K562 (cell line): ENCODE data around the gene FXYD3. TPM values are rescaled to one million over a fixed set of nuclear protein-coding genes. Genes with fewer than 3 reads are reported as not detected.

ENCODE experiments used
- AFF4 ChIP-seq: sonication (generic); formaldehyde crosslinking; IDR thresholded peaks from 2 replicates; pipeline ENCODE4 v1.8.0; 2023; ENCODE audit warnings: mild to moderate bottlenecking, missing genetic modification reagents
- BCL6 ChIP-seq: fragments of 250-450 bp; sonication (Bioruptor Pico); IDR thresholded peaks from 2 replicates; pipeline ENCODE4 v1.4.0; 2020
- CREB1 ChIP-seq, 2 experiments: sonication (generic) in 1 of 2; formaldehyde crosslinking in 1 of 2; IDR thresholded peaks; 2 replicates each; pipeline versions ENCODE4 v1.6.1 to v1.8.0; 2012 to 2022; ENCODE audit warnings: inconsistent platforms in 1 of 2, mild to moderate bottlenecking in 1 of 2, missing genetic modification reagents in 1 of 2, moderate library complexity in 1 of 2
- EGR1 ChIP-seq: fragments of 450-650 bp; conservative IDR thresholded peaks from 2 replicates; pipeline ENCODE4 v1.6.1; 2017; ENCODE audit warnings: mild to moderate bottlenecking
- EWSR1 ChIP-seq: fragments of 450-650 bp; IDR thresholded peaks from 2 replicates; pipeline ENCODE4 v1.6.1; 2018; ENCODE audit warnings: borderline replicate concordance, mild to moderate bottlenecking, low read depth, moderate library complexity; ENCODE audit not compliant: partially characterized antibody
- ILK ChIP-seq: fragments of 450-650 bp; IDR thresholded peaks from 2 replicates; pipeline ENCODE4 v1.6.1; 2016; ENCODE audit warnings: missing genetic modification characterization, low read depth, mild to moderate bottlenecking, missing compliant biosample characterization, moderate library complexity, borderline replicate concordance
- MEIS2 ChIP-seq: fragments of 450-650 bp; IDR thresholded peaks from 2 replicates; pipeline ENCODE4 v1.6.1; 2014; ENCODE audit warnings: mild to moderate bottlenecking; ENCODE audit not compliant: partially characterized antibody
- MLX ChIP-seq, 2 experiments: fragments of 450-650 bp in 1 of 2; sonication (generic) in 1 of 2; formaldehyde crosslinking; conservative IDR thresholded peaks; 2 replicates each; pipeline versions ENCODE4 v1.4.0 to v1.8.1; 2020 to 2022; ENCODE audit warnings: mild to moderate bottlenecking in 1 of 2, missing genetic modification reagents in 1 of 2
- NFE2L1 ChIP-seq: fragments of 450-650 bp; IDR thresholded peaks from 2 replicates; pipeline ENCODE4 v1.6.1; 2016; ENCODE audit warnings: missing genetic modification characterization, low read depth, mild to moderate bottlenecking, missing compliant biosample characterization, moderate library complexity, borderline replicate concordance
- PHF8 ChIP-seq: fragments of 200-600 bp; sonication (generic); IDR thresholded peaks from 2 replicates; pipeline ENCODE4 v1.6.1; 2012; ENCODE audit warnings: mixed run types, mild to moderate bottlenecking, inconsistent platforms, low read length, moderate library complexity, borderline replicate concordance
- PRDM10 ChIP-seq: fragments of 450-650 bp; IDR thresholded peaks from 2 replicates; pipeline ENCODE4 v1.6.1; 2018; ENCODE audit not compliant: partially characterized antibody
- RBFOX2 ChIP-seq: fragments of 200-400 bp; formaldehyde crosslinking; IDR thresholded peaks from 2 replicates; pipeline ENCODE4 v1.6.1; 2017; ENCODE audit warnings: low read depth, mild to moderate bottlenecking, low read length, moderate library complexity
- SIX5 ChIP-seq, 2 experiments: IDR thresholded peaks; 2 replicates each; pipeline ENCODE4 v1.6.1; 2011; ENCODE audit warnings: low read length in 2 of 2, borderline replicate concordance in 1 of 2, low read depth in 1 of 2, mild to moderate bottlenecking in 1 of 2, moderate library complexity in 1 of 2; ENCODE audit not compliant: insufficient read depth in 1 of 2
- TOE1 ChIP-seq, 2 experiments: fragments of 450-650 bp in 1 of 2; sonication (generic) in 1 of 2; formaldehyde crosslinking in 1 of 2; IDR thresholded peaks; 2 replicates each; pipeline versions ENCODE4 v1.7.1 to v1.8.0; 2016 to 2022; ENCODE audit warnings: borderline replicate concordance in 2 of 2, mild to moderate bottlenecking in 2 of 2, antibody characterized with exemption in 1 of 2, inconsistent platforms in 1 of 2, low read depth in 1 of 2, missing genetic modification reagents in 1 of 2, moderate library complexity in 1 of 2
- ZNF124 ChIP-seq: sonication (generic); formaldehyde crosslinking; IDR thresholded peaks from 2 replicates; pipeline ENCODE4 v1.8.1; 2022; ENCODE audit warnings: missing genetic modification reagents
- ZNF184 ChIP-seq: sonication (generic); formaldehyde crosslinking; IDR thresholded peaks from 2 replicates; pipeline ENCODE4 v1.5.0; 2020; ENCODE audit warnings: missing genetic modification reagents
- ZNF431 ChIP-seq: sonication (generic); formaldehyde crosslinking; IDR thresholded peaks from 2 replicates; pipeline ENCODE4 v1.8.0; 2022; ENCODE audit warnings: mild to moderate bottlenecking, missing genetic modification reagents
- ZNF444 ChIP-seq: fragments of 250-450 bp; sonication (Bioruptor Pico); IDR thresholded peaks from 2 replicates; pipeline ENCODE4 v1.4.0; 2020; ENCODE audit warnings: mild to moderate bottlenecking, moderate library complexity
- polyA plus RNA-seq, 8 experiments: library from polyadenylated mRNA; depleted of rRNA in 4 of 8; stranded (reverse) in 5 of 8; unstranded in 3 of 8; fragments of >200 nt; fragmentation: Nextera tagmentation in 2 of 8; fragmentation: Illumina TruSeq in 1 of 8; extraction: Ambion mirVana in 2 of 8; extraction: Trizol in 1 of 8; gene quantifications; 2 replicates each; pipeline versions ENCODE4 v1.2.1 to v1.2.3, GENCODE V29; 2011 to 2014; ENCODE audit warnings: inconsistent platforms in 1 of 8, missing spikeins in 1 of 8
- total RNA-seq, 7 experiments: library from RNA; depleted of rRNA in 6 of 7; stranded (reverse); fragments of >200 nt in 6 of 7; fragmentation: Illumina TruSeq in 2 of 7; extraction: Trizol in 2 of 7; gene quantifications; 2 replicates each; pipeline versions ENCODE4 v1.2.1 to v1.2.3, GENCODE V29; 2011 to 2021; ENCODE audit warnings: low replicate concordance in 1 of 7

FXYD3 gene
- total and polyA plus RNA-seq, 9 of the 15 experiments (the other 6 are each of a cell fraction or from before 2014, with no cell fraction given): 0.24 TPM; not detected in 8

DNA sequence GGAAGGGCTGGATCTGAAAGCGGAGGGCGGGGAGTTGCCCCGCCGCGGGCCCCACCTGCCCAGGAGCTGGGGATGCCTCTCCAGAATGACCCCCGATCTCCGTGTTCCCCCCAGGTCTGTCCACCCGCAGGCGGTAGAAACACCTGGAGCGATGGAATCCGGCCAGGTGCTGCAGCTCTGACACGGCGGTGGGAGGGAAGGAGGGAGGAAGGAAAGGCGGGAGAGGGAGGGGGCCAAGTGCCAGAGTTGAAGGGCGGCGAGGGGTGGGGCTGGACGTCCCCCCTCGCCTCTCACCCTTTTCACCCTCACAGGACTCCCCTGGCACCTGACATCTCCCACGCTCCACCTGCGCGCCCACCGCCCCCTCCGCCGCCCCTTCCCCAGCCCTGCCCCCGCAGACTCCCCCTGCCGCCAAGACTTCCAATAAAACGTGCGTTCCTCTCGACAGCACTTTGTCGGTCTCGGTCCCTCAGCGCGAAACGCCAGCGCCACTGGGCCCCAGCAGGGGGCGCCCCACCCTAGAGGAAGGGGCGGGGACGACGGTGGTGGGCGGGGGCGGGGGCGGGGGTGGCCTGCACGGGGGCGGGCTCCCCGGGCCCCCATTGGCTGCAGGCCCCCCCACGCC, 27.1 kb downstream of the FXYD3 start (continued):
- TF ChIP-seq ZNF444 (no peak), SIX5 (IDR thresholded peaks at IDR 0.05; ENCODE audit: borderline replicate concordance in 1 of 2, insufficient read depth in 1 of 2, low read depth in 1 of 2, low read length in 2 of 2) (no peak), EGR1 (peak; percentile 44; the same call in 1 of the 2 replicates), CREB1 (IDR thresholded peaks at IDR 0.05) (no peak), CREB1 (CRISPR knock-in tag; IDR thresholded peaks at IDR 0.05) (no peak), EWSR1 (no peak), ZNF431 (CRISPR knock-in tag) (no peak), ZNF124 (CRISPR knock-in tag) (no peak), PHF8 (peak; percentile 9; the same call in 1 of the 2 replicates), AFF4 (CRISPR knock-in tag) (no peak), RBFOX2 (0 out of 2 replicates have a peak, but pooled peaks have one; percentile 3), ILK (tag) (no peak), TOE1 (IDR thresholded peaks at IDR 0.05; ENCODE audit: borderline replicate concordance) (no peak), TOE1 (CRISPR knock-in tag; IDR thresholded peaks at IDR 0.05; ENCODE audit: borderline replicate concordance, low read depth) (no peak), BCL6 (CRISPR knock-in tag) (no peak), PRDM10 (peak; percentile 85), MEIS2 (no peak), ZNF184 (CRISPR knock-in tag) (no peak), MLX (CRISPR knock-in tag; conservative IDR thresholded peaks at IDR 0.05) (no peak), NFE2L1 (tag) (no peak)
